ENCODE results near the gene MIPEP.
"Not testable (repeated sequence)": the region's sequence is repeated elsewhere in the genome, so short reads cannot be mapped to it uniquely, and the experiment has no call there.

Gene MIPEP

DNA sequence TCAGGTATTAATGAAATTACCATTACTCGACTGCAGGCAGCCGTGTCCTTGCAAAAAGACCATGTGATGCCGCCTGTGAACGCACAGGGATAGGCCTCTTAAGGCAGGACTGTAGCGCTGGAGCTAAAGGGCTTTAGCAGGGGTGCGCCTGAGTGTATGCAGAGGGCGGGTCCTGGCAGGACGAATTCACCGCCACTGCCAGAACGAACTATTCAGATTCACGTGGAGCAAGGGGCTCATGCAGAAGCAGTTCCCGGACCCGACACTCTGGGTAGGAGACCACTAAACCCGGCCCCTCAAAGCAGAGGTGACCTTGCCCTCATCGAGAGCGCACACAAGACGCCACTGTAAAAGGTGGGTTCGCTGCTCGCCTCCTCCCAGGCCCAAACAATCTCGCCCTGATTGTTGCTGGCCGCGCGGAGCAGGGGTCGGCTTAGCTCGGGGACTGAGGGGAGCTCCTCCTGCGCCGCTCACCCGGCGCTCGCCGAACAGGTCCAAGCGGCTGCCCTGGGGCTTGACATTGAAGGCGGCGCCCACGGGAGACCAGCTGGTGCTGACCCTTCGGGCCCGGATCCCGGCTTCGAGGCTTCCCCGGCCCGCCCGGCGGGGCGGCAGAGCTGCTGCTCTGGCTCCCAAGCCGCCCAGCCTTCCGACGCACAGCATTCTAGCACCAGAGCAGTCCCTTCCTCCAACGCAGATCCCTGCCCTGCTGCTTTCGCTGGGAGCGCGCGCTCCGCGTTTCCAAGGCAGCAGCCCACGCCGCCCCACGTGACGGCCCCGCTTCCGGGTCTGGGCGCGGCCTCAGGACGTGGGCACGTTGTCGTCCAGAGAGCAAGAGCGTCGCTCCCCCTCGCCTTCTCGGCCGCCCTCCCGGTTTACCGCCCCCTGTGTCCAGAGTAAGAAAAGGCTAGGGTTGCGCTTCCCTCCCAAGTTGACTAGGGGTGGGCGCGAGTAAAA lies at the start of gene MIPEP:
Gene MIPEP (minus strand): TSS at position 743 of the 957 bp plus-strand sequence. CDS start 80 bp downstream, at position 663.
- DNase-seq = peak; percentile 88

DNA sequence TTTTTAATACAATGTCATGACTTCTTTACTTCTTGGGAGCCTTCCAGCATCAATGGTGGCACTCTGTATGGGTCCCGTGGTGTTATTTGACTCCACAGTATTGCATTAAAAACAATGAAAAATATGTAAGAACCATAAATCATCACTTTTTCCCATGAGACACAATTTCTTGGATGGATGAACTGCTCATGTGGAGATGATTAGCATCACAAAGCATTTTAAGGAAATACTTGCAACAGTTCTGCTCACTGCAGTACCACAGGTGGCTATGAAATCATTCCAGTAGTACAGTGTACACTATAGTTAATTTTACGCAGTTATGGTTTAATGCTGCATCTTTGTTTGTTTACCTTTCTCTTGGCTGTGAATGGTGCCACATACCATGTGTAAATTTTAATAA lies 45.3 kb upstream of the MIPEP start:
- no peak for DNase-seq

DNA sequence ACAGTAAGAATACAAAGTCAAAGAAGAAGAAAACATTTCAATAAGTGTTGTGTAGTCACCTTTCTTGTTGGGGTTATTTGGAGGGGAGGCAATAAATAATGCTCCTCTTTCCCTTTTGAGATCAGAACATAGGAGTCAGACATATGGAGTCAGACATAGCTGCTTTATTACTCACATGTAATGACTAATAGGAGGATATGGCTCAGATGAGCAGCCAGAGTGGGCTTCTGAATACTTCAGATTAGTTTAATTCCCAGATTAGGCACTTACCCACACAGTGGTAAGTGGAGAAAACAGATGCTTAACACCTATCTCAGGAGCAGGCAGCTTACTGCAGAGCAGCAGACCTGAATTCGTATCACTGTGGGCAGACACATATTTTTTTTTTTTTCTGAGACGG lies 39.8 kb upstream of the MIPEP start:
- no peak for DNase-seq

DNA sequence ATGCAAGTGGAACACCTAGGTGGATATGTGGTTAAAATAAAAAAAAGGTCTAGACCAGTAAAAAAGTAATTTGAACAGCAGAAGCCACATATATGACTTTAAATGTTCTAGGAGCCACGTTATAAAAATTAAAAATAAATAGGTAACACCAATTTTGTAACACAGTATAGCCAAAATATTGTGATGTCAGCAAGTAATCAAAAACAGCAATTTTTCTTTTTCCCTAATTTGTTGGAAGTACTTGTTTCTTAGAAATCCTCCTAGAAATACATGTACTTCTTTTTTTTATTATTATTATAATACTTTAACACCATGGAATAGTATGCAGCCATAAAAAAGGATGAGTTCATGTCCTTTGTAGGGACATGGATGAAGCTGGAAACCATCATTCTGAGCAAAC lies 33.8 kb upstream of the MIPEP start:
- no peak for DNase-seq

DNA sequence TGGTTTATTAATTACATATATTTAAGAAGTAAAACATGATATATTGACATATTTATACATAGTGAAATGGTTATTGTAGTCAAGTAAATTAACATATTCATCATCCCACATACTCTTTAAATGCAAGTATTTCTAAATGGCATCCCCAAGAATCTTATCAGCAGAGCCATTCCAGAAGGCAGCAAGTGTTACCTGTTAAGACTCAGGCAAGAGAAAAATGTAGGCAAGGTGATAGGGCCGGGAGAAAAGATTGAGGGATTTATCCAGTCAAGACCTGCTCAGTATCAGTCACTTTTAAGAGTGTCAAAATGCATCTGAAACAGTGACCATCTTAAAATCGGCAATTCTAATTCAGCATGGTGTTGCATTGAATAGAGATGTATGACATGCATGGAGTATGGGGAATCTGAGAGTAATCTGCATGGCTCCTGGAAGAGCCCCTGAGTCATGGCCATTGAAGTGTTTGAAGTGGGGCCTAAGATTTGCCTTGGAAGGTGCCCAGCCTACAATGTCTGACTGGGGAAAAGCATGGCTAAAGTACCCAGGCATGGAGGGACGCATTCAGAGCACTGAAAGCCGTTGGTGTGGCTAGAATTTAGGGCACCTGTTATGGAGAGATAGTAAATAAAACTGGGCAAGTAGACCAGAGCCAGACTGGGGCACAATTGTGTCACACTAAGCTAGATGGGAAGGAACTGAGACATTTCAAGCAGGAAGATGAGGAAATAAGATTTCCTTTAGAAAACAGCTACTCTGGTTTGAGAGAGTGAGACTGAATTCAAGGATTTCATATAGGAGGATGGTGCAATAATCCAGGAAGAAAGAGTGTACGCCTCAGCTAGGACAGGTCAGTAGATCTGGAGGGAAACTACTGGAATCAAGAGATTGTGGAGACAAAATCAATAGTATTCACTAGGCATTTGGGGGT lies 33.1 kb upstream of the MIPEP start:
- no peak for DNase-seq

DNA sequence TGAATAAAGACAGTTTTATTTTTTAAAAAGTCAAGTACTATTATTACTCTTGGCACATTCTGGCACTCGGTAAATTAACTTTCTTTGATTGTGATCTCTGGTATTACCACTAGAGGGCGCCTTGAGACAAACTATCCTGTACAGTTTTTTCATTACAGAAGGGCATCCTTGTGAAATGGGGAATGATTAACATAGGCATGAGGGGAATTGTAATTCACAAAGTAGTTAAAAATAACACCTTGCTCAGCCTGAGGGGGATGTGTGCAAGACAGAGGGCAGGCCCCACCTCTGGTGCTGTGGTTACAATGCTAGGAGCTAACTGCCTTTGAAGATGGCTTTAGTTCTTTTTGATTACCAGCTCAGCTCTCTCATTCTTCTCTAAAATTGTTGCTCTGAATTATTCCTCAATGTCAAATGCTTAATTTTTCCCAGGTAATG lies 32.3 kb upstream of the MIPEP start:
- no peak for DNase-seq

DNA sequence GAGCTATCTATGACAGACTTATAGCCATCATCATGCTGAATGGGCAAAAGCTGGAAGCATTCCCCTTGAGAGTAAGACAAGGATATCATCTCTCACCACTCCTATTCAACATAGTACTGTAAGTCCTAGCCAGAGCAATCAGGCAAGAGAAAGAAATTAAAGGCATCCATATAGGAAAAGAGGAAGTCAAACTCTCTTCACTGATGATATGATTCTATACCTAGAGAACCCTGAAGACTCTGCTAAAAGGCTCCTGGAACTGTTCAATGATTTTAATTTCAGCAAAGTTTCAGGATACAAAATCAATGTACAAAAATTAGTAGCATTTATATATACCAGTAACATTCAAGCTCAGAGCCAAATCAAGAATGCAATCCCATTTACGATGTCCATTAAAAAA lies 29.8 kb upstream of the MIPEP start:
- no peak for DNase-seq

DNA sequence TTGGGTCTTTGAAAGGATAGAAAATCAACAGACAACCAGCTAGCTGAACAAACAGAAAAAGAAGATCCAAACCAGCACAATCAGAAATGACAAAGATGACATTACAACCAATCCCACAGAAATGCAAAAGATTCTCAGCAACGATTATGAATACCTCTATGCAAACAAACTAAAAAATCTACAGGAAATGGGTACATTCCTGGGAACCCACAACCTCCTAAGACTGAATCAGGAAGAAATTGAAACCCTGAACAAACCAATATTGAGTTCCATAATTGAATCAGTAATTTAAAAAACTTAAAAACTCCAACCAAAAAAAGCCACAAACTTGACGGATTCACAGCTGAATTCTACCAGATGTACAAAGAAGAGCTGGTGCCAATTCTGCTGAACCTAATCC lies 29.0 kb upstream of the MIPEP start:
- DNase-seq = no peak

DNA sequence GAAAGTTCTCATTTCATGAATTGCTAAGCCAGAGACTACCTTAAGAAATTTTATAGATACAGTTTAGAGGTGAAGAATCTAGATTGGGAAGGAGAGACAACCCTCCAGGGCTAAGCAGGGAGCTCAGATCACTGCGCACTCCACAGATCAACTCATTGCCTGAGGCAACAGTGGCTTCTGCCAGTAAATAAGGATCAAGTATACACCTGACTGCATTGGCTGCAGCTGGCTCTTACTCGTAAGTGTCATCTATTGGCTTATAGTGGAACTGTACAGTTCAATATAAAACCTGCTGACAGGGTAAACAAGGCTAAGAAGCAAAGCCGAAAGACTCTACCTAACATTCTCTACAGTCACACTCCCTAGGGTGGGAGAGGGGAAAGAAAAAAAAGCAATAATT lies 26.1 kb upstream of the MIPEP start:
- no peak for DNase-seq

DNA sequence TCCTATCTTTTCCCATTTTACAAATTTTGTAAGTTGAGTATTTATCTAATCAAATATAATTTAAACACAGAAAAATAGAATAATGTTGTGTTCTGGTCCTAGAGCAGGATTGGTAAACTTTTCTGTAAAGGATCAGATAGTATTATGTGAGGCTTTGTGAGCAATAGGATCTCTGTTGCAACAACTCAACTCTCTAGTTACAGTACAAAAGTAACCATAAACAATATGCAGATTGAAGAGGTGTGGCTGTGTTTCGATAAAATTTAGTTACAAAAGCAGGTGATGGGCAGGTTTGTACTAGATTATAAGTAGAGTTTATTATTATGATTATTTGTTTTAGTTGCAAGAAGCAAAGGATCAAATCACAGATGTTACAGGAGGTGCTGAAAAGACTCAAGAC lies 23.3 kb upstream of the MIPEP start:
- DNase-seq = no peak

DNA sequence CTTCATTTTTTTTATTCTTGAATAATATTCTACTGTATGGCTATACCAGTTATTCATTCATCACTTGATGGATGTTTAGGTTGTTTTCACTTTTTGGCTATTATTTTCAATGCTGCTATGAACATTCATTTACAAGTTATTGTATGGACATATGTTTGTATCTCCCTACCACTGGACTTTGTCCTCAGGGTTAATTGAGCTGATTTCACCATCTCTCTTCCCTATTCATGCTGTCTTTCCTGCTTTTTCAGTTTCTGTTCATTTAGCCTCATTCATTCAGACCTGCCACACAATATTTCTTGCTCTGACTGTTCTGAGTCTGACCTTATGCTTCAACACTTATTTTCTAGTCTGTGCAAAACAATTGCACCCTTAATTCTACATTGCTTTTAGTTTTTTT lies 20.4 kb upstream of the MIPEP start:
- DNase-seq = no peak

DNA sequence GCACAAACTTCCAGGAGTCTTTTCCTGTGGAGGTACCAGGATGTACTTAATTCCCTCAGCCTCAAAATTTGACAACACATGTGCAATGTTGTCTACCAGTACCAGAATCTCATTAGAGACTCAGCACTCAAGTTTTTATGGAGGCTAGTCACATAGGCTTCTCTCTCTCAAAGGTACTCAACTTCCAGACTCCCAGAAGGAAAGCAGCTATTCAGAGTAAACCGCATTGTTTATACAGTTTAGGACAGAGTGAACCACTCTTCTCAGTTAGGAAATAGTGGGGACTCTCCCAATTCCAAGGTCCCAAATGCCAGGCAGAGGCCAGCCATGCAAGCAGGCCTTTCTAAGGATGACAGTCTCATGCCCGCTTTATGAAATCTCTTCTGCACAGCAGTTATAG lies 16.6 kb upstream of the MIPEP start:
- no peak for DNase-seq

DNA sequence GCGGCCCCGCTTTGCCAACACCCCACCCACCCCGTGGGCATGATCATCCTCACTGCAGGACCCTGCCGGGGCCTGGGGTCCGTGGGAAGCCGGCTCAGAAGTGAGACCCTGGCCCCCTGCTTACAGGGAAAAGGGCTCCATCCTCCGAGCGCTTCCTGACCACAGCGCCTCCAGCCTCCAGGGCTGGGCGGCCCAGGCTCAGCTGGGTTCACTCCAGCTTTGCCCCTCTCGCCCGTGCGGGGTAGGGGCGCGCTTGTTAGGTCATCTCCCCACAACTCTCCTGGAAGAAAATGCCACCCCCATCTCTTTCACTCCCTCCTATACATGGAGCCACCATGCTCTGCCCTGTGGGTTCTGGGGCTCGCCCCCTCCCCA lies 14.7 kb upstream of the MIPEP start:
- DNase-seq = no peak

DNA sequence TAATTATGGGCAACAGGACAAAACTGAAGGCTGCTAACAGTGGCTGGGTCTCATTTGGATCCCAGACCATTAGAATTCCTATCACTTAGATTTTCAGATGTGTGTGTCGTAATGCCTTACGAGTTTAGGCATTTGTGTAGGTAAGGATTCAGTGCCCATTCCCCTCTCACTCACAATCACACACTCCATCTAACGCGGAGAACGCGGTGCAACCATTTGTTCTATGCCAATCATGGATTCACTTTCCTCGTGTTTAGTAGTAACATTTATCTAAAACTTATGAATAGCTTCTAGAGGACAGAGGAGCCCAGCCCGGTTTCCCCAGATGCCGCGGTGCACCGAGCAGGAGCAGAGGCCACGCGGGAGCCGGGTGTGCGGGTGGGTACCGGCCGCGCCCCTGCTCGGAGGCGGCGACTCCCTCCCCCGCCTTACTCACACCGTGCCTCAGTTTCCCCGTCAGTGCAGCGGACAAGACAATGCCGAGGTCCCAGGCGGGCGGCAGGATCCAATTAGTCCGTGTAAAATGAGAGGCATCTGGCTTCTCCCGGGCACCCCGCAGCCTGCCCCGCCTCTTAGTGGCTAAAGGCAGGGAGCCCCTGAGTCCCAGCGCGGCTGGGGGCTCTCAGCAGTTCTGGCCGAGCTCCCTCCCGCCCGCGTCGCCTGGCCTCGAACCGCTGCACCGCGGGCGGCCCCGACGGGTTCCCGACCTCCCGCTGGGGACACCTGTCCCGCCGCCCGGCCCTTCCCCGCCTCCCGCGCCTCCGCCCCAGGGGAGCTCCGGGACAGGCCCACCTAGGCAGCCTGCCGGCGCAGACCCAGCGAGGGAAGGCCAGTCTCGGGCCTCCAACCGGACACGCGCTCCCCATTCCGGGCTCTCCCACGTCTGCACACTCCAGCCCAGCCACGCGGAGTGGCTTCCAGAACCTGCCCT lies 14.0 kb upstream of the MIPEP start:
- no peak for DNase-seq

DNA sequence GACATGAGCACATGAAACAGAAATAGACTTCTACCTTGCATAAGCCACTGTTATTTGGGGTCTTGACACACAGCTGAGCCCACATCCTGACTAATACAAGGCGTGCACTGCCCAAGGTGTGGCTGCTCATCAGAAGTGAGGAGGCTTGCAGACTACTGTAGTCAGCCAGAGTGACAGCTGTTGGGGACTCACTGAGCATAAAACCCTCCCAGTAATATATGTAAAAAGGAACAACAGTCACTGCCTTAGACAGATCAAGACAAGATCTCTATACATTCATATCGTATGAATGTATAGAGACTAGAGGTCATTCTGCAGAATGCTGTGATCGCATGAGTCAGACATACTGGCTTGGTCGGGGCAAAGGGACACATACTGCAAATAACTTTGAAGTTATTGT lies 12.2 kb upstream of the MIPEP start:
- no peak for DNase-seq

DNA sequence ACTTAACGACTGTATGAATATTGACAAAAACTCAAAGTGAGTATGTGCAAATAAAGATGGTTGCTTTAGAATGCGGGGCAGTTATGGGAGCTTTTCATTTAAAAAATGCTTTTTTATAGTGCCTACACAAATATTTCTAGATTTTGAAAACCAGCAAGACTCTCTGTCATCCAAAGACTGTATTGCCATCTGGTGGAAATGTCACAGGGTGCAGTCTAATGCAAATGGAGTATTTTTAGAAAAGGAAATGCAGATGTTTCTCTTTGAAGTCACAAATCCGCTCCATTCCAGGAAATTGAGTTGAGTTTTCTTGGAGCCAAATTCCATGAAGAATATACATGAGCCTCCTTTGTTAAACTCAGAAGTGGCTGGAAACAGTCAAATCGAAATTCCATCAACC lies 10.4 kb upstream of the MIPEP start:
- DNase-seq = no peak

DNA sequence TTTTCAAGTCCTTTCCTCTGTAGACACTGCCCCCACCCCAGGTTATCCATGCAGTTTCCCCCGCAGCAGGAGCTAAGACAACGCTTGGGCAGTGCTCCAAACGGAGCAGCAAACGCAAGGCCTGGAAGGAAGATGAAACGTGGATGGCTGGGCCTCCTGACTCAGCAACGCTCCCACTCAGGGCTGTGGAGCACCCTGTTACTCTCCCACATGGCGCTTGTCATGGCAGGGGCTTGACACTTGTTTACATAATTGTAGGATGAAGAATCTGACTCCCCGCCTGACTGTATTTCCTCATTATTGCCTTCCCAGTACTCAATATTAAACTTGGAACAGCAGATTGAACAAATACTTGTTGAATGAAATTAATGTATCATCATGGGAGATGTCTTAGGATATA lies 8.9 kb upstream of the MIPEP start:
- DNase-seq = no peak

DNA sequence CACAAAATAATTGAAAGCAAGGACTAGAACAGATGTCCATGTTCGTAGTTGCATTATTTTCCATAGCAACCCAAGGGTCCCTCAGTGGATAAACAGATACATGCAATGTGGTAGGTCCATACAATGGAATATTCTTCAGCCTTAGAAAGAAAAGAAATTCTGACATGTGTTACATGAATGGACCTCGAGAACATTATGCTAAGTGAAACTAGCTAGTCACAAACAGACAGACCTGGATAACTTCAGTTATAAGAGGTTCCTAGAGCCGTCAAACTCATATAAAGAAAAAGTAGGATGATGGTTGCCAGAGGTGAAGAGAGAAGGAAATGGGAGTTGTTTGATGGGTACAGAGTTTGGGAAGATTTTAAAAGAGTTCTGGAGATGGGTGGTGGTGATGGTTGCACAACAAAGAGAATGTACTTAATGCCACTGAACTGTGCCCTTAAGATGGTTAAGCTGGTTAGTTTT lies 8.3 kb upstream of the MIPEP start, which contains the start of gene C1QTNF9B:
Gene C1QTNF9B (minus strand): TSS at position 51 of the 468 bp plus-strand sequence.
- DNase-seq = not testable (repeated sequence)

DNA sequence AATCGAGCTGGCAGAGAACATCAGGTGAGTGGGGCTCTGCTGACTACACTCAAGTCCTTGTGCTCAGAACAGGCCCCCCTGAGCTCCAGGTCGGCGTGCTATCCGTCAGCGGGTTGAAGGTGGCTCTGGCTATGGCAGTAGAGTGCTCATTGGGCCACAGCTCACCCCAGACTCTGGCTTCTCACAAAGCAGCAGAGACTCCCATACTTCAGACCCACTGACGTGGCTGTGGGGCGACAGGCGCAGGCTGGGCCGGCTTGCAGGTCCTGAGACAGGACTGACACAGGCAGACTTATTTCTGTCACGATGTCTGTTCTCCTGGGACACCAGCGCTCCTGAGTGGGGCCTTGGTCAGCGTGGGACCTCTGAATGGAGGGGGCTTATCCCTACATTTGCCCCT lies 5.5 kb upstream of the MIPEP start:
- not testable (repeated sequence) for DNase-seq

DNA sequence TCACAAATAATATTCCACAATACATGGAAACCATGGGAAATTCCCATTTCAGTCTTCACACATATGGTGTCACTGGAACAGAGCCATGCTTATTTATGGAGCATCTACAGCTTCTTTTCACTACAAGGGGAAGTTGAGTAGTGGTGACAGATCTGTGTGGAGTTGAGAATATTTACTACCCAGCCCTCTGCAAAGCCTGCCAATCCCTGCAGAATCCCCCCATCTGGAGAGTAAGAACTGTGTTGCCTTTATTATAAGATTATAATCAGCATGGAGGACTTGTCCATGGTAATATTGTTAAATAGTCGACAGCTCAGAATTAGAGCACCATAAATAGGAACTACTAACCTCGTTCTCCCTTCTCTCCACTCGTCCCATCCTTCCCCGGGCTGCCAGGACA lies 4.6 kb upstream of the MIPEP start:
- DNase-seq = not testable (repeated sequence)

DNA sequence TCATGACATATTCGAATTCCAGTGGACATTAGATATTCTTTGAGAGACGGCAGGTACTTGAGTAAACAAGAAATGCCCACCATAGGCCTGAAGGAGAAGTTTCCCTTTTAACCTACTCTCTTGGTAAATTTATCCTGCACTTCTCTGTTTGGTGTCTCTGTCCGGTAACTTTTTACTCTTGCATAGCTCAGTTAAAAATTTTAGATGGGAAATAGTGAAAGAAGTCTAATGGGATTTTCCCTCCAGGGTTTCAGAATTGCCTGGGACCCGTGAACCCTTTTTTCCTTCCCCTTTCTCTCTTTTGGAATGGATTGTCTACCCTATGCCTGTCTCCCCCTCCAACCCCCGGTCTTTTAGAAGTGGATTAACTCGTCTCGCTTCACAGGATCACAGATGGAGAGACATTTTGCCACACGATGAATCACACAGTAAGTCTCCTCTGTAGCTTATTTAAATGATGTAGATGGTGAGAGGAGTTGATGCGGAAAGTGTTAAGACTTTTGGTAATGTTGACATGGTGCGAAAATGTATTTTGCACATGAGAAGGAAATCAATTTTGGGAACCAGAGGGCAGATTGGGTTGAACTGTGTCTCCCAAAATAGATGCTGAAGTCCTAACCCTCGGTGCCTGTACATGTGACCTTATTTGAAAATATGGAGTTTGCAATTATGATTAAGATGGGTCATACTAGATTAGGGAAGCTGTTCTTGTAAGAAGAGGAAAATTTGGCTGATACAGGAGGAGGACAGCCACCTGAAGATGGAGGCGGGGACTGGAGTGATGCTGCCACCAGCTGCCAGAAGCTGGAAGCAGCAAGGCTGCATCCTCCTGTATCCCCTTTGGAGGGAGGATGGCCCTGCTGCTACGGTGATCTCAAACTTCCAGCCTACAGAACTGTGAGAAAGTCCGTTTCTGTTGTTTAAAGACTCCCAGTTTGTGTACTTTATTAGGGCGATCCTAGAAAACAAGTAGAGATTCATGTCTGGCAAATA lies 711 bp upstream of the MIPEP start:
- no peak for DNase-seq
